ENCODE measurements around the gene NR5A2. TPM values are rescaled to one million over a fixed set of nuclear protein-coding genes. Genes with fewer than 3 reads are reported as not detected.

NR5A2 gene
- total RNA-seq, 1 donor from 2014 or later = 1.4 TPM

DNA sequence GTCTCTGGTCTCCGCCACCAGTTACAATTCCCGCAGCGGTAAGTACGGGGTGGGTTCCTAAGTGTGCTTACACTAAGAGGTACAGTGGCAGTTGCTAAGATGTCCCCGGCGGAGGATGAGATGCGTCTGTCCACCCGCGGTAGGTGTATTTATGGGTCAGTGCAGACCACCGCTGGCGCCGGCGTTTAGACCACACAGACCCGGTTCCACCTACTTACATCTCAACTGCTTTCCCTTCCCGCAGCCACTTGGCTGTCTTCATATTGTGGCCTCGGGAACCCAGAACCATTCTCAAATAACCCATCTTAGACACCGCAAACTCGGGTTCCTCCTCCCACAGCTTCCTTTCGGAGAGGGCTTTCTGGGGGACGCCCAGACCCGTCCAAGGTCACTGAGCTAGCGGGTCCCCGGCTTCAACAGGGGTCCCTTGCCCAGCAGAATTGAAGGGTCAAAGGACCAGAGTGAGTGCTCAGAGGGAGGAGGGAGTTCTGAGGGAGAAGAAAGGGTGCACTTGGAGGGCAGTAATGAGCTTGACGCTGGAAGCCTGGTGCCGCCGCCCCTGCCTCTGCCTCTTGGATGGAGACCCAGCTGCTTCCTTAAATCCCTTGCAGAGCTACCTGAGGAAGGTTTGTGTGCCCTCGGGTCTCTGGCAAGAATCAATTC, 8.6 kb downstream of the NR5A2 start:
- H3K36me3 ChIP-seq = no peaks in the 10 kb centered on the region
- TF ChIP-seq, protein P1, sequence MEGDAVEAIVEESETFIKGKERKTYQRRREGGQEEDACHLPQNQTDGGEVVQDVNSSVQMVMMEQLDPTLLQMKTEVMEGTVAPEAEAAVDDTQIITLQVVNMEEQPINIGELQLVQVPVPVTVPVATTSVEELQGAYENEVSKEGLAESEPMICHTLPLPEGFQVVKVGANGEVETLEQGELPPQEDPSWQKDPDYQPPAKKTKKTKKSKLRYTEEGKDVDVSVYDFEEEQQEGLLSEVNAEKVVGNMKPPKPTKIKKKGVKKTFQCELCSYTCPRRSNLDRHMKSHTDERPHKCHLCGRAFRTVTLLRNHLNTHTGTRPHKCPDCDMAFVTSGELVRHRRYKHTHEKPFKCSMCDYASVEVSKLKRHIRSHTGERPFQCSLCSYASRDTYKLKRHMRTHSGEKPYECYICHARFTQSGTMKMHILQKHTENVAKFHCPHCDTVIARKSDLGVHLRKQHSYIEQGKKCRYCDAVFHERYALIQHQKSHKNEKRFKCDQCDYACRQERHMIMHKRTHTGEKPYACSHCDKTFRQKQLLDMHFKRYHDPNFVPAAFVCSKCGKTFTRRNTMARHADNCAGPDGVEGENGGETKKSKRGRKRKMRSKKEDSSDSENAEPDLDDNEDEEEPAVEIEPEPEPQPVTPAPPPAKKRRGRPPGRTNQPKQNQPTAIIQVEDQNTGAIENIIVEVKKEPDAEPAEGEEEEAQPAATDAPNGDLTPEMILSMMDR (IDR thresholded peaks at IDR 0.05) = no peak
- intact Hi-C loops (cut with DNase I) = no loop called here
- H3K9me3 ChIP-seq = no peaks in the 10 kb centered on the region
- ATAC-seq (no peak), DNase-seq (no peak)
- H3K4me1 ChIP-seq = peaks cover 37% of the 10 kb centered on the region
- H3K4me3 ChIP-seq = no peak overlapping the region
- peaks cover 82% of the 10 kb centered on the region for H3K27me3 ChIP-seq (ENCODE audit: low read depth)
- H3K27ac ChIP-seq = no peak overlapping the region

DNA sequence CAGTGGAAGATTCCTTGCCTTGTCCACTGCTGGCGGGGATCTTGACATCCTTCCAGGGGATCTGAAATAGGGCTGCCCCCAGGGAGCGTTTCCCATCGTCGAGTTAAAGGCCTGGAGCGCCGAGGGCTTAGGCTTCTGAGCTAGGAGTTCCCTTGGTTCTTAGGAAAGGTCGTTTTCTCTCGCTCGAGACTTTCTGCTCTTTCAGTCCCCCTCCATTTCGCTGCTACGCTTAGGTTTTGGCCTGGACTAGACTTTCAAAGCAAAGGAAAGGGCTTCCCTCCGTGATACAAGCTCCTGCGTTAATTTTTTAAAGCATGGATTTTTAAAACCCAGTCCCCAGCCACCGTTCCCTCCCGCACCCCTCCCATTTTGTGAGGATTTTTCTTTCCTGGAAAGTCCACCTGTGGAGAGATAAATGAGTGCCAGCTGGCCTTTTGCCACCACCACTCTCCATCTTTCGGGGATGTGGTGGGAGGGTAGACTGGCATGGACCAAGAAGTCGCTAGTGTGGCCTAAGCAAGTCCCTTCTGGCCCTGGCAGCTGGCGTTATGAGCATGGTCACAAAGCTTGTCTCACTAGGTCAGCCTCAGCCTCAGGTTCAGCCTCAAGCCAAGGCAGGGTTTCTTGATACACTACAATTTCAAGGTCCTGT, 9.2 kb downstream of the NR5A2 start:
- Histone ChIP-seq H3K9me3 (no peaks in the 10 kb centered on the region), H3K27me3 (ENCODE audit: low read depth) (peaks cover 82% of the 10 kb centered on the region), H3K4me3 (no peak overlapping the region), H3K27ac (no peak overlapping the region), H3K4me1 (peaks cover 40% of the 10 kb centered on the region), H3K36me3 (no peaks in the 10 kb centered on the region)
- ATAC-seq (no peak), DNase-seq (no peak)
- intact Hi-C loops (cut with DNase I) = no loop called here
- TF ChIP-seq, protein P1 (IDR thresholded peaks at IDR 0.05) = no peak

DNA sequence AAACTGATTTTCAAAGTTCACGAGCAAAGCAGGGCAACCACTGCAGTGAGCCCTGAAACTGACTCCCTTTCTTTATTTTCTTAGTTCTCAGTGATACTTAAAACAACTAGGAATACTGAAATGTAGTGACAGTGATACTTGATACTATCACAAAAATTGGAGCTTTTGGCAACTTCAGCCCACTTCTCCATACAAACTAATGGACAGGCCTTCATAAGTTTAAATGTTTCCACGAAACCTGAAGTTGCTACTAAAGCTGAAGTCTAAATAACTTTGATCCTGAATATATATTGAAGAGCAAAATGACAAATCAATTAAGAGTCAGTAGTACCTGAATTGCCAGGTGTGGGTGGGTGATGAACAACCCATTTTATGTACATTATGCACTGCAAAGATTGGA, 10.0 kb downstream of the NR5A2 start:
- DNase-seq = no peak
- H3K27me3 ChIP-seq (ENCODE audit: low read depth) = peaks cover 86% of the 10 kb centered on the region
- H3K27ac ChIP-seq = no peak overlapping the region
- H3K9me3 ChIP-seq = no peaks in the 10 kb centered on the region
- H3K36me3 ChIP-seq = no peaks in the 10 kb centered on the region
- ATAC-seq = no peak
- peaks cover 48% of the 10 kb centered on the region for H3K4me1 ChIP-seq
- TF ChIP-seq, protein P1 (IDR thresholded peaks at IDR 0.05) = no peak
- intact Hi-C loops (cut with DNase I) = no loop called here
- H3K4me3 ChIP-seq = no peak overlapping the region

DNA sequence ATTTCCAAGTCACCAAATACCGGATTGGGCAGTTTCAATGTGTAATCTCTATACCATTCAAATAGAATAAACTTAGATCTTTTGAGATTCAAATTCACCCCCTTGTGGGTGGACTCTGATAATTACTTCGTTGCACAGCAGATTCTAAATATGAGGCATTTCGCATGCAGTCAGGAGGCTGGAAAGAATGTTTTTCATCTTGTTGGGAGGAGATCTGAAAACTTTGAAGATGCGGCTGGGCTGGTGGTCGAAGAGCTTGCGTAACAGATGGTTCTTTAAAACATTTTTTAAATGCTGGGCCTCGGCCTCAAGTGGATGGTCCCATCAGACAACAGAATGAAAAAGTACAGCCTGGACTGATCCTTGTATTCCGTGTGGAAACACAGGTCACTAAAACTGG, 10.4 kb downstream of the NR5A2 start:
- Histone ChIP-seq H3K27me3 (ENCODE audit: low read depth) (peaks cover 90% of the 10 kb centered on the region), H3K4me3 (no peak overlapping the region), H3K36me3 (no peaks in the 10 kb centered on the region), H3K27ac (no peak overlapping the region), H3K9me3 (no peaks in the 10 kb centered on the region), H3K4me1 (peaks cover 50% of the 10 kb centered on the region)
- DNase-seq = no peak
- intact Hi-C loops (cut with DNase I) = no loop called here
- ATAC-seq = no peak
- TF ChIP-seq, protein P1 (IDR thresholded peaks at IDR 0.05) = no peak

DNA sequence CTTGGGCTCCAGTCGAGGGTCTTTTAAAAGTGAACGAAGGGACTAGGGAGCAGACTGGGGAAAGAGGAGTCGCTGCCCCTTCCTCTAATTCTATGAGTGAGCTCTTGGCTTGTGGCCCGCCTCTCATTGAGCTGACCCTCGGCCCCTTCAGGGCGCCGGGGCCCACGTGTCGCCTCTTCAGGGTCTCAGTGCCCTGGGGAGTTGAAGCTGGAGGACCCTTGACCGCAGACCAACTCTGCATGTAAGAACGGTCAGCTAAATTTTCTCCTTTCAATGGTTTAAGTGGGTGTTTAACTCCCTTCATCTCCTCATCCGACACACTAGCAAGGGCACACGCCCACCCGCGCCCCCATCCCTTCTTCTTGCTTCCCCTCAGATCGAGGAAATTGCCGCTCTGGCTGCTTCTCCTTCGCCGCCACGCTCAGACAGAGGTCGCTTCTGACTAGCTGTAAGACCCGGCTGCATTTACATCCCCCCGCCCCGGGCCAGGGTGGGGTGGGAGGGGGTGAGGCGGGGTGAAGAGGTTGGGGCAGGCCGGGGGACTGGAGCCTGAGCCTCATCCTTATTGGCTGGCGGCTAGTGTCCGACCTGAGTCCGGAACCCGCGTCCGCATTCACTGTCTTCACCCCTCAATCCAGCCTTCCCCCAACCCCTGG, 10.9 kb downstream of the NR5A2 start:
- no peak for DNase-seq
- TF ChIP-seq, protein P1 (IDR thresholded peaks at IDR 0.05) = no peak

More for the DNA sequence above, 10.9 kb downstream of the NR5A2 start:
- Histone ChIP-seq H3K9me3 (no peaks in the 10 kb centered on the region), H3K27ac (no peak overlapping the region), H3K36me3 (no peaks in the 10 kb centered on the region), H3K4me3 (peak overlapping the region; percentile 60), H3K27me3 (ENCODE audit: low read depth) (peaks cover 95% of the 10 kb centered on the region), H3K4me1 (peaks cover 50% of the 10 kb centered on the region)
- intact Hi-C loops (cut with DNase I) = no loop called here
- ATAC-seq = no peak
